NB4 (cell line): ENCODE results near the gene CD82.

Experiments used
- CTCF ChIP-seq: IDR thresholded peaks from one replicate; pipeline ENCODE4 v1.5.1; 2012; ENCODE audit warnings: low read depth, low read length
- MAX ChIP-seq: IDR thresholded peaks from 2 replicates; pipeline ENCODE4 v1.6.1; 2011; ENCODE audit warnings: low read depth, low read length

GRCh38 chr11:44576656-44577055, 11.2 kb downstream of the CD82 start:
- no peak for TF ChIP-seq CTCF
- TF ChIP-seq MAX, result no peak
